GM21786 (cell line): ENCODE results near the gene SVOP.
"Not testable (repeated sequence)": the region's sequence is repeated elsewhere in the genome, so short reads cannot be mapped to it uniquely, and the experiment has no call there.

Source experiments
- ATAC-seq: cut with Tn5 transposase; IDR thresholded peaks from one replicate; pipeline ENCODE4 v1.9.1; 2021; ENCODE audit not compliant: unreplicated experiment

The SVOP gene

GRCh38 chr12:109033239-109034196 is 12.7 kb upstream of the SVOP start:
- no peak for ATAC-seq

GRCh38 chr12:109029411-109029810 is 8.5 kb upstream of the SVOP start:
- ATAC-seq: no peak

- not testable (repeated sequence) for ATAC-seq
Measured at GRCh38 chr12:109028624-109029023, 7.8 kb upstream of the SVOP start.

- ATAC-seq: no peak
Measured at GRCh38 chr12:109027767-109028166, 6.9 kb upstream of the SVOP start.

- ATAC-seq: no peak
Measured at GRCh38 chr12:109020146-109020795, 597 bp downstream of the SVOP start.

GRCh38 chr12:109018296-109018695 is 2.6 kb downstream of the SVOP start:
- ATAC-seq: no peak

GRCh38 chr12:109016978-109017377 is 3.9 kb downstream of the SVOP start:
- ATAC-seq: no peak

- ATAC-seq: no peak
Measured at GRCh38 chr12:109016016-109016415, 4.9 kb downstream of the SVOP start.

- no peak for ATAC-seq
Measured at GRCh38 chr12:109014984-109015765, 5.7 kb downstream of the SVOP start.

- no peak for ATAC-seq
Measured at GRCh38 chr12:109010259-109010658, 10.6 kb downstream of the SVOP start.

GRCh38 chr12:109009766-109010165 is 11.1 kb downstream of the SVOP start:
- no peak for ATAC-seq

- ATAC-seq: no peak
Measured at GRCh38 chr12:109004017-109004416, 16.9 kb downstream of the SVOP start.

GRCh38 chr12:108996320-108996719 is 24.5 kb downstream of the SVOP start:
- ATAC-seq: no peak

GRCh38 chr12:108995370-108995992 is 25.4 kb downstream of the SVOP start:
- no peak for ATAC-seq

- not testable (repeated sequence) for ATAC-seq
Measured at GRCh38 chr12:108990103-108990502, 30.8 kb downstream of the SVOP start.

- no peak for ATAC-seq
Measured at GRCh38 chr12:108989376-108989775, 31.5 kb downstream of the SVOP start.

- no peak for ATAC-seq
Measured at GRCh38 chr12:108985750-108986149, 35.1 kb downstream of the SVOP start.

- ATAC-seq: no peak
Measured at GRCh38 chr12:108983227-108983626, 37.6 kb downstream of the SVOP start.

GRCh38 chr12:108982621-108983219 is 38.1 kb downstream of the SVOP start:
- ATAC-seq: no peak

- ATAC-seq: no peak
Measured at GRCh38 chr12:108981835-108982234, 39.0 kb downstream of the SVOP start.
